Activated CD4-positive, alpha-beta memory T cell treated with anti-CD3 and anti-CD28 coated beads, Interleukin-2, amount 10 ng/mL, durations not matched to agents 7 days and 5 days (primary cell): ENCODE results near the gene VTI1B. TPM values are rescaled to one million over a fixed set of nuclear protein-coding genes. Genes with fewer than 3 reads are reported as not detected.
"Not testable (repeated sequence)": the region's sequence is repeated elsewhere in the genome, so short reads cannot be mapped to it uniquely, and the experiment has no call there.

Experiments used
- CTCF ChIA-PET: fragments of 350-600 bp; sonication (Branson Sonifier 250); formaldehyde crosslinking; loops from one replicate; lab custom pipeline; 2021; ENCODE audit warnings: antibody characterized with exemption, inconsistent platforms; lab: Charles Lee
- POLR2A ChIA-PET: fragments of 350-600 bp; sonication (Branson Sonifier 250); formaldehyde crosslinking; loops from one replicate; lab custom pipeline; 2021; ENCODE audit warnings: antibody characterized with exemption; lab: Charles Lee
- DNase-seq: peaks from one replicate; pipeline ENCODE4 v3.0.0-alpha.2; 2020
- H3K27ac Mint-ChIP-seq: one replicate; pipeline ENCODE4 v1.8.0; 2021; ENCODE audit warnings: mild to moderate bottlenecking, mixed read lengths
- H3K27me3 Mint-ChIP-seq: one replicate; pipeline ENCODE4 v1.8.0; 2021; ENCODE audit warnings: mixed read lengths
- H3K36me3 Mint-ChIP-seq: one replicate; pipeline ENCODE4 v1.8.0; 2021; ENCODE audit warnings: low read depth, mixed read lengths
- H3K4me1 Mint-ChIP-seq: one replicate; pipeline ENCODE4 v1.8.0; 2021; ENCODE audit warnings: mixed read lengths
- H3K4me3 Mint-ChIP-seq: one replicate; pipeline ENCODE4 v1.8.0; 2021; ENCODE audit warnings: mild to moderate bottlenecking, mixed read lengths
- H3K9me3 Mint-ChIP-seq: one replicate; pipeline ENCODE4 v1.8.0; 2021; ENCODE audit warnings: mixed read lengths
- total RNA-seq, 2 experiments: library from RNA; stranded (reverse); gene quantifications; one replicate each; pipeline ENCODE4 v1.2.3, GENCODE V29; 2021

Gene VTI1B
- total RNA-seq, 2 experiments from 2014 or later, result 73.3 to 77.3 TPM

- Mint-ChIP-seq H3K27me3 (peaks cover 14% of the 10 kb centered on the region), H3K4me3 (no peak overlapping the region), H3K27ac (no peak overlapping the region), H3K36me3 (no peaks in the 10 kb centered on the region), H3K9me3 (no peaks in the 10 kb centered on the region), H3K4me1 (no peaks in the 10 kb centered on the region)
- ChIA-PET CTCF (interaction anchor here (0.7 to 4.8 kb wide), 44 partner anchors 9 to 538 kb away, joined by 3 to 88 read pairs (median 6); partner anchors contain the start of genes ARG2, PIGH, RDH11 and VTI1B), POLR2A (interaction anchor here (0.8 to 1.5 kb wide), 6 partner anchors 8 to 277 kb away, joined by 4 to 14 read pairs (median 6); partner anchors contain the start of genes ARG2, PIGH, RDH11 and VTI1B)
- no peak for DNase-seq
These were observed 29.6 kb upstream of the VTI1B start for GRCh38 chr14:67703997-67704396.

GRCh38 chr14:67701492-67701891 lies 27.1 kb upstream of the VTI1B start, which contains the start of gene RDH12:
Gene RDH12, plus strand, starts transcription at chr14:67701886. Its CDS starts 20,757 bp downstream, at chr14:67722643.
- POLR2A ChIA-PET, H3K4me1 Mint-ChIP-seq, H3K9me3 Mint-ChIP-seq, DNase-seq, H3K36me3 Mint-ChIP-seq, H3K27ac Mint-ChIP-seq, H3K4me3 Mint-ChIP-seq: not testable (repeated sequence)
- CTCF ChIA-PET, result interaction anchor here (0.7 to 4.8 kb wide), 3 partner anchors 82 to 1084 kb away, joined by 6 to 88 read pairs (median 9); partner anchors contain the start of genes ARG2 and PIGH
- H3K27me3 Mint-ChIP-seq, result peaks cover 12% of the 10 kb centered on the region

GRCh38 chr14:67698179-67698578 lies 23.7 kb upstream of the VTI1B start:
- Mint-ChIP-seq H3K4me3 (no peak overlapping the region), H3K36me3 (no peaks in the 10 kb centered on the region), H3K27me3 (no peaks in the 10 kb centered on the region), H3K27ac (no peak overlapping the region), H3K9me3 (no peaks in the 10 kb centered on the region), H3K4me1 (peaks cover 21% of the 10 kb centered on the region)
- ChIA-PET CTCF (interaction anchor here (1.5 to 2.4 kb wide), 2 partner anchors 98 to 114 kb away, joined by 3 to 9 read pairs; partner anchors contain the start of gene PIGH), POLR2A (interaction anchor here (1.6 kb wide), 1 partner anchor 24 kb away, joined by 3 read pairs; no protein-coding TSS in a partner anchor)
- no peak for DNase-seq

GRCh38 chr14:67697006-67697405 lies 22.6 kb upstream of the VTI1B start:
- no peak overlapping the region for H3K27ac Mint-ChIP-seq
- ChIA-PET POLR2A (interaction anchor here (1.6 kb wide), 1 partner anchor 23 kb away, joined by 3 read pairs; no protein-coding TSS in a partner anchor), CTCF (interaction anchor here (2.4 kb wide), 1 partner anchor 97 kb away, joined by 9 read pairs; the partner anchor contains the start of gene PIGH)
- peaks cover 28% of the 10 kb centered on the region for H3K4me1 Mint-ChIP-seq
- DNase-seq, result no peak
- H3K27me3 Mint-ChIP-seq, result no peaks in the 10 kb centered on the region
- no peak overlapping the region for H3K4me3 Mint-ChIP-seq
- H3K36me3 Mint-ChIP-seq, result peaks cover 9% of the 10 kb centered on the region
- no peaks in the 10 kb centered on the region for H3K9me3 Mint-ChIP-seq

- POLR2A ChIA-PET, result interaction anchor here (0.7 to 5.8 kb wide), 16 partner anchors 9 to 1098 kb away, joined by 3 to 69 read pairs (median 5); partner anchors contain the start of genes ATP6V1D, EIF2S1, PIGH and RAD51B
- CTCF ChIA-PET, result interaction anchor here (0.8 to 5.3 kb wide), 9 partner anchors 8 to 336 kb away, joined by 3 to 40 read pairs (median 5); partner anchors contain the start of genes ATP6V1D, PIGH and VTI1B
- H3K4me3 Mint-ChIP-seq, result peak within 1 kb of the TSS; percentile 89
- peaks cover 25% of the 10 kb centered on the region for H3K36me3 Mint-ChIP-seq
- H3K27me3 Mint-ChIP-seq, result no peaks in the 10 kb centered on the region
- H3K27ac Mint-ChIP-seq, result peak within 1 kb of the TSS; percentile 89
- H3K4me1 Mint-ChIP-seq, result peaks cover 30% of the 10 kb centered on the region
- no peaks in the 10 kb centered on the region for H3K9me3 Mint-ChIP-seq
- DNase-seq, result peak; percentile 88
These were observed 21.0 kb upstream of the VTI1B start, which contains the start of gene RDH11 for GRCh38 chr14:67695394-67695949. Gene RDH11, minus strand, starts transcription at chr14:67695764. Its CDS starts 61 bp downstream, at chr14:67695703.

GRCh38 chr14:67694791-67695393 lies 20.5 kb upstream of the VTI1B start:
- peaks cover 34% of the 10 kb centered on the region for H3K4me1 Mint-ChIP-seq
- peak overlapping the region; percentile 89 for H3K4me3 Mint-ChIP-seq
- H3K36me3 Mint-ChIP-seq, result peaks cover 30% of the 10 kb centered on the region
- peak overlapping the region; percentile 89 for H3K27ac Mint-ChIP-seq
- POLR2A ChIA-PET, result interaction anchor here (1.0 to 5.8 kb wide), 13 partner anchors 8 to 1098 kb away, joined by 3 to 69 read pairs (median 8); partner anchors contain the start of genes ATP6V1D, EIF2S1, PIGH and RAD51B
- H3K27me3 Mint-ChIP-seq, result no peaks in the 10 kb centered on the region
- DNase-seq, result peak; percentile 81
- no peaks in the 10 kb centered on the region for H3K9me3 Mint-ChIP-seq
- CTCF ChIA-PET, result interaction anchor here (0.7 to 5.3 kb wide), 9 partner anchors 9 to 335 kb away, joined by 3 to 40 read pairs (median 5); partner anchors contain the start of genes ATP6V1D, PIGH and VTI1B

GRCh38 chr14:67690011-67690410 lies 15.6 kb upstream of the VTI1B start:
- Mint-ChIP-seq H3K9me3 (no peaks in the 10 kb centered on the region), H3K4me3 (no peak overlapping the region), H3K36me3 (peaks cover 71% of the 10 kb centered on the region), H3K27me3 (no peaks in the 10 kb centered on the region), H3K27ac (no peak overlapping the region), H3K4me1 (peaks cover 28% of the 10 kb centered on the region)
- ChIA-PET POLR2A (no interaction called here), CTCF (interaction anchor here (2.8 kb wide), 1 partner anchor 90 kb away, joined by 9 read pairs; the partner anchor contains the start of gene PIGH)
- no peak for DNase-seq

GRCh38 chr14:67683842-67684241 lies 9.4 kb upstream of the VTI1B start:
- ChIA-PET CTCF (interaction anchor here (1.2 kb wide), 1 partner anchor 84 kb away, joined by 3 read pairs; the partner anchor contains the start of gene PIGH), POLR2A (interaction anchor here (1.2 kb wide), 1 partner anchor 8 kb away, joined by 4 read pairs; no protein-coding TSS in a partner anchor)
- DNase-seq, result no peak
- H3K36me3 Mint-ChIP-seq, result peaks cover 68% of the 10 kb centered on the region
- no peak overlapping the region for H3K4me3 Mint-ChIP-seq
- peaks cover 27% of the 10 kb centered on the region for H3K4me1 Mint-ChIP-seq
- H3K27ac Mint-ChIP-seq, result no peak overlapping the region
- no peaks in the 10 kb centered on the region for H3K27me3 Mint-ChIP-seq
- no peaks in the 10 kb centered on the region for H3K9me3 Mint-ChIP-seq

GRCh38 chr14:67680941-67681340 lies 6.5 kb upstream of the VTI1B start:
- CTCF ChIA-PET, result interaction anchor here (0.8 to 1.8 kb wide), 4 partner anchors 14 to 154 kb away, joined by 3 to 5 read pairs (median 4); partner anchors contain the start of gene RDH11
- H3K9me3 Mint-ChIP-seq, result no peaks in the 10 kb centered on the region
- peaks cover 65% of the 10 kb centered on the region for H3K36me3 Mint-ChIP-seq
- no peak overlapping the region for H3K4me3 Mint-ChIP-seq
- H3K27ac Mint-ChIP-seq, result peak overlapping the region; percentile 66
- peaks cover 31% of the 10 kb centered on the region for H3K4me1 Mint-ChIP-seq
- H3K27me3 Mint-ChIP-seq, result no peaks in the 10 kb centered on the region
- no peak for DNase-seq
- POLR2A ChIA-PET, result interaction anchor here (1.0 to 5.4 kb wide), 4 partner anchors 11 to 321 kb away, joined by 3 to 35 read pairs (median 6); partner anchors contain the start of genes ATP6V1D, EIF2S1 and RDH11

GRCh38 chr14:67680121-67680602 lies 5.7 kb upstream of the VTI1B start:
- H3K27me3 Mint-ChIP-seq, result no peaks in the 10 kb centered on the region
- peak overlapping the region; percentile 66 for H3K27ac Mint-ChIP-seq
- H3K36me3 Mint-ChIP-seq, result peaks cover 61% of the 10 kb centered on the region
- peak; percentile 47 for DNase-seq
- no peak overlapping the region for H3K4me3 Mint-ChIP-seq
- H3K4me1 Mint-ChIP-seq, result peaks cover 36% of the 10 kb centered on the region
- CTCF ChIA-PET, result interaction anchor here (0.8 to 1.8 kb wide), 5 partner anchors 13 to 153 kb away, joined by 3 to 5 read pairs (median 3); partner anchors contain the start of genes ARG2 and RDH11
- POLR2A ChIA-PET, result interaction anchor here (1.0 to 5.4 kb wide), 4 partner anchors 11 to 320 kb away, joined by 3 to 35 read pairs (median 6); partner anchors contain the start of genes ATP6V1D, EIF2S1 and RDH11
- H3K9me3 Mint-ChIP-seq, result no peaks in the 10 kb centered on the region

GRCh38 chr14:67679006-67679405 lies 4.6 kb upstream of the VTI1B start:
- no peak for DNase-seq
- Mint-ChIP-seq H3K36me3 (peaks cover 50% of the 10 kb centered on the region), H3K9me3 (no peaks in the 10 kb centered on the region), H3K27ac (no peak overlapping the region), H3K4me1 (peaks cover 38% of the 10 kb centered on the region), H3K27me3 (no peaks in the 10 kb centered on the region), H3K4me3 (no peak overlapping the region)
- ChIA-PET CTCF (interaction anchor here (1.3 to 1.8 kb wide), 2 partner anchors 26 to 60 kb away, joined by 3 to 4 read pairs; partner anchors contain the start of gene ARG2), POLR2A (interaction anchor here (1.9 to 5.4 kb wide), 2 partner anchors 10 to 16 kb away, joined by 5 to 35 read pairs; partner anchors contain the start of gene RDH11)
